HG03175 (cell line): ENCODE data around the gene OR1D2.
"Not testable (repeated sequence)": the region's sequence is repeated elsewhere in the genome, so short reads cannot be mapped to it uniquely, and the experiment has no call there.

Experiments
- ATAC-seq: cut with Tn5 transposase; IDR thresholded peaks from one replicate; pipeline ENCODE4 v1.9.1; 2021; ENCODE audit warnings: mild to moderate bottlenecking, moderate library complexity; ENCODE audit not compliant: unreplicated experiment

The OR1D2 gene

GRCh38 chr17:3104322-3104721, at the start of gene OR1D2:
TSS of gene OR1D2 (minus strand) at chr17:3104422. CDS start at chr17:3092996, 11,426 bp downstream.
- ATAC-seq, result no peak

- ATAC-seq, result not testable (repeated sequence)
Measured at GRCh38 chr17:3137494-3137893, 33.3 kb upstream of the OR1D2 start.

- ATAC-seq, result no peak
Measured at GRCh38 chr17:3127451-3127850, 23.2 kb upstream of the OR1D2 start, which contains the start of gene OR1G1. TSS of gene OR1G1 (minus strand) at chr17:3127551. CDS start at chr17:3127551, 0 bp downstream.

- ATAC-seq, result not testable (repeated sequence)
Measured at GRCh38 chr17:3073850-3074249, 30.4 kb downstream of the OR1D2 start.

- ATAC-seq, result not testable (repeated sequence)
Measured at GRCh38 chr17:3065192-3065591, 39.0 kb downstream of the OR1D2 start.

- ATAC-seq, result not testable (repeated sequence)
Measured at GRCh38 chr17:3063507-3063906, 40.7 kb downstream of the OR1D2 start, which contains the start of gene OR1D5. TSS of gene OR1D5 (minus strand) at chr17:3063607. CDS start at chr17:3063607, 0 bp downstream.

GRCh38 chr17:3062824-3063377, 41.3 kb downstream of the OR1D2 start:
- not testable (repeated sequence) for ATAC-seq

GRCh38 chr17:3054868-3055267, 49.4 kb downstream of the OR1D2 start:
- not testable (repeated sequence) for ATAC-seq

- no peak for ATAC-seq
Measured at GRCh38 chr17:3049705-3050295, 54.4 kb downstream of the OR1D2 start.

GRCh38 chr17:3048727-3049471, 55.3 kb downstream of the OR1D2 start:
- ATAC-seq, result peak; percentile 95

- ATAC-seq, result no peak
Measured at GRCh38 chr17:3046753-3047152, 57.5 kb downstream of the OR1D2 start.

GRCh38 chr17:3043737-3044365, 60.4 kb downstream of the OR1D2 start:
- ATAC-seq, result no peak

- no peak for ATAC-seq
Measured at GRCh38 chr17:3040882-3041281, 63.3 kb downstream of the OR1D2 start.

GRCh38 chr17:3039736-3040135, 64.5 kb downstream of the OR1D2 start:
- ATAC-seq, result no peak

GRCh38 chr17:3038941-3039340, 65.3 kb downstream of the OR1D2 start:
- ATAC-seq, result no peak
